PC-3 (cell line): ENCODE data around the gene IL13. TPM values are rescaled to one million over a fixed set of nuclear protein-coding genes. Genes with fewer than 3 reads are reported as not detected.
A peak's percentile ranks its signal among the peaks of the same experiment; 100 is the strongest.

Experiments
- ATAC-seq: fragments of 200-7000 bp; cut with Tn5 transposase; 2 replicates; pipeline ENCODE4 v1.9.1; 2020; ENCODE audit warnings: mild to moderate bottlenecking, moderate library complexity
- Bru-seq: library from RNA; stranded (reverse); fragments of 400-500 nt; gene quantifications from one replicate; lab custom pipeline; 2021; lab: Mats Ljungman, UMichigan
- BruChase-seq, 2 experiments: library from RNA; stranded (reverse); fragments of 400-500 nt; gene quantifications; one replicate each; lab custom pipeline; 2021; lab: Mats Ljungman, UMichigan
- BruUV-seq: library from RNA; stranded (reverse); fragments of 400-500 nt; replicated peaks from 2 replicates; lab custom pipeline; 2021; lab: Mats Ljungman, UMichigan
- CTCF ChIA-PET: fragments of 300-600 bp; sonication (Branson Sonifier 250); formaldehyde crosslinking; loops from one replicate; lab custom pipeline; 2022; ENCODE audit warnings: antibody characterized with exemption; lab: Charles Lee
- POLR2A ChIA-PET: fragments of 300-600 bp; sonication (Branson Sonifier 250); formaldehyde crosslinking; loops from one replicate; lab custom pipeline; 2022; ENCODE audit warnings: antibody characterized with exemption; ENCODE audit not compliant: unreplicated experiment; lab: Charles Lee
- DNase-seq: peaks from one replicate; pipeline ENCODE4 v3.0.0-alpha.2; 2015
- H2AFZ ChIP-seq: fragments of 300-600 bp; sonication (generic); 2 replicates; pipeline ENCODE4 v1.6.0; 2016; ENCODE audit warnings: antibody characterized with exemption, low read length
- H3F3A ChIP-seq: fragments of 300-600 bp; sonication (generic); one replicate; pipeline ENCODE4 v1.6.0; 2017; ENCODE audit warnings: antibody characterized with exemption, low read length, control low read depth, mild to moderate bottlenecking; ENCODE audit not compliant: unreplicated experiment
- H3K27ac ChIP-seq: fragments of 300-600 bp; sonication (generic); 2 replicates; pipeline ENCODE4 v1.5.1; 2016; ENCODE audit warnings: mild to moderate bottlenecking, low read length
- H3K27me3 ChIP-seq: fragments of 300-600 bp; sonication (generic); 2 replicates; pipeline ENCODE4 v1.6.1; 2016; ENCODE audit warnings: low read length, mixed read lengths
- H3K36me3 ChIP-seq: fragments of 300-600 bp; sonication (generic); 2 replicates; pipeline ENCODE4 v1.6.1; 2016; ENCODE audit warnings: low read depth, mixed run types, low read length, mixed read lengths
- H3K4me1 ChIP-seq: fragments of 300-600 bp; sonication (generic); 2 replicates; pipeline ENCODE4 v1.5.1; 2016; ENCODE audit warnings: low read length; ENCODE audit not compliant: insufficient read depth
- H3K4me2 ChIP-seq: fragments of 300-600 bp; sonication (generic); 2 replicates; pipeline ENCODE4 v1.6.0; 2016; ENCODE audit warnings: low read length
- H3K4me3 ChIP-seq: fragments of 300-600 bp; sonication (generic); 2 replicates; pipeline ENCODE4 v1.5.1; 2016; ENCODE audit warnings: mild to moderate bottlenecking, low read length, mixed read lengths
- H3K79me2 ChIP-seq: fragments of 300-600 bp; sonication (generic); 2 replicates; pipeline ENCODE4 v1.6.1; 2017; ENCODE audit warnings: low read length, mixed read lengths
- H3K9ac ChIP-seq: fragments of 300-600 bp; sonication (generic); 2 replicates; pipeline ENCODE4 v1.6.0; 2016; ENCODE audit warnings: mild to moderate bottlenecking, low read length
- H3K9me2 ChIP-seq: fragments of 300-600 bp; sonication (generic); replicated peaks from 2 replicates; pipeline ENCODE4 v1.6.1; 2016; ENCODE audit warnings: mixed run types, low read length, mixed read lengths
- H3K9me3 ChIP-seq: fragments of 300-600 bp; sonication (generic); 2 replicates; pipeline ENCODE4 v1.6.1; 2016; ENCODE audit warnings: low read length, mixed read lengths
- H4K20me1 ChIP-seq: fragments of 300-600 bp; sonication (generic); 2 replicates; pipeline ENCODE4 v1.6.1; 2016; ENCODE audit warnings: low read length, mixed read lengths
- EZH2 ChIP-seq: fragments of 300-600 bp; sonication (generic); IDR thresholded peaks from one replicate; pipeline ENCODE4 v1.6.1; 2017; ENCODE audit warnings: antibody characterized with exemption, mild to moderate bottlenecking, low read length; ENCODE audit not compliant: unreplicated experiment
- EZH2phosphoT487 ChIP-seq: fragments of 300-600 bp; sonication (generic); IDR thresholded peaks from 2 replicates; pipeline ENCODE4 v1.6.1; 2018; ENCODE audit warnings: mild to moderate bottlenecking, antibody characterized with exemption, low read length, borderline replicate concordance
- intact Hi-C: fragments of 100-400 bp; cut with micrococcal nuclease; formaldehyde crosslinking; loops from 2 replicates; pipeline ENCODE4 v1.9.0; 2023
- long read RNA-seq: library from polyadenylated mRNA; unstranded; transcript quantifications from one replicate; pipeline ENCODE4 v2.0.0, GENCODE V29; 2021; ENCODE audit not compliant: unreplicated experiment
- total RNA-seq: library from RNA; depleted of rRNA; stranded (reverse); fragments of >200 nt; gene quantifications from 2 replicates; pipeline ENCODE4 v1.2.3, GENCODE V29; 2014; rRNA removed
- TF ChIP-seq, protein P1 (sequence below): fragments of 300-600 bp; sonication (generic); conservative IDR thresholded peaks from 2 replicates; pipeline ENCODE4 v1.5.1; 2017; ENCODE audit warnings: antibody characterized with exemption, low read depth, mild to moderate bottlenecking, low read length

Gene IL13
- total RNA-seq (not detected in 2 replicates), Bru-seq, nascent RNA (not detected), BruChase-seq, experiment 1, labeled RNA remaining after a 6-hour chase (percentile 14 among the genes with signal in this experiment), BruChase-seq, experiment 2, labeled RNA remaining after a 2-hour chase (percentile 18 among the genes with signal in this experiment)
- long read RNA-seq: 0 reads

GRCh38 chr5:132657676-132658380 lies at the start of gene IL13:
Gene IL13, plus strand, starts transcription at chr5:132658173. Its CDS starts 14 bp downstream, at chr5:132658187.
- intact Hi-C loops: no loop called here
- no peaks in the 10 kb centered on the region for H3K9me2 ChIP-seq
- ChIA-PET CTCF (no interaction called here), POLR2A (no interaction called here)
- no peaks in the 10 kb centered on the region for H3K79me2 ChIP-seq
- no peaks in the 10 kb centered on the region for H3K4me1 ChIP-seq
- no peak within 1 kb of the TSS for H2AFZ ChIP-seq
- no peak within 1 kb of the TSS for H3K27ac ChIP-seq
- BruUV-seq: no TSS peak
- H3K36me3 ChIP-seq: no peaks in the 10 kb centered on the region
- no peak within 1 kb of the TSS for H3K9ac ChIP-seq
- DNase-seq (no peak), ATAC-seq (no peak)
- TF ChIP-seq, protein P1, sequence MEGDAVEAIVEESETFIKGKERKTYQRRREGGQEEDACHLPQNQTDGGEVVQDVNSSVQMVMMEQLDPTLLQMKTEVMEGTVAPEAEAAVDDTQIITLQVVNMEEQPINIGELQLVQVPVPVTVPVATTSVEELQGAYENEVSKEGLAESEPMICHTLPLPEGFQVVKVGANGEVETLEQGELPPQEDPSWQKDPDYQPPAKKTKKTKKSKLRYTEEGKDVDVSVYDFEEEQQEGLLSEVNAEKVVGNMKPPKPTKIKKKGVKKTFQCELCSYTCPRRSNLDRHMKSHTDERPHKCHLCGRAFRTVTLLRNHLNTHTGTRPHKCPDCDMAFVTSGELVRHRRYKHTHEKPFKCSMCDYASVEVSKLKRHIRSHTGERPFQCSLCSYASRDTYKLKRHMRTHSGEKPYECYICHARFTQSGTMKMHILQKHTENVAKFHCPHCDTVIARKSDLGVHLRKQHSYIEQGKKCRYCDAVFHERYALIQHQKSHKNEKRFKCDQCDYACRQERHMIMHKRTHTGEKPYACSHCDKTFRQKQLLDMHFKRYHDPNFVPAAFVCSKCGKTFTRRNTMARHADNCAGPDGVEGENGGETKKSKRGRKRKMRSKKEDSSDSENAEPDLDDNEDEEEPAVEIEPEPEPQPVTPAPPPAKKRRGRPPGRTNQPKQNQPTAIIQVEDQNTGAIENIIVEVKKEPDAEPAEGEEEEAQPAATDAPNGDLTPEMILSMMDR: no peak
- TF ChIP-seq EZH2 (no peak), EZH2phosphoT487 (no peak)
- H3K9me3 ChIP-seq: no peaks in the 10 kb centered on the region
- no peak within 1 kb of the TSS for H3K4me3 ChIP-seq
- H3K27me3 ChIP-seq: no peaks in the 10 kb centered on the region
- H3K4me2 ChIP-seq: no peak within 1 kb of the TSS
- no peaks in the 10 kb centered on the region for H3F3A ChIP-seq
- H4K20me1 ChIP-seq: no peaks in the 10 kb centered on the region

DNA sequence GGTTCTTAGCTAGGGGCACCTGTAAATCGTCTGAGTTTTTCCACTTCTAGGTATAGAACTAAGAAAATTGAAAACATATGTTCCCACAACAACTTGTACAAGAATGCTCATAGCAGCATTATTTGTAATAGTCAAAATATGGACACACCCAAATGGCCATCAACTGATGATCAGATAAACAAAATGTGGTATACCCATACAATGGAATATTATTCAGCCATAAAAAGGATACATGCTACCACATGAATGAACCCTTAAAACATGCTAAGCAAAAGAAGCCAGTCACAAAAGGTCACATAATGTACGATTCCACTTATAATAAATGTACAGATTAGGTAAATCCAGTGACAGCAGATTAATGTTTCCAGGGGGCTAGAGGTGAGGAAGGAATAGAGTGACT lies 46.0 kb upstream of the IL13 start:
- H3K4me1 ChIP-seq: no peaks in the 10 kb centered on the region
- DNase-seq: no peak
- H2AFZ ChIP-seq: no peak overlapping the region
- no peaks in the 10 kb centered on the region for H3K36me3 ChIP-seq
- CTCF ChIA-PET: no interaction called here
- H3K79me2 ChIP-seq: no peaks in the 10 kb centered on the region
- no peaks in the 10 kb centered on the region for H3K9me3 ChIP-seq
- ATAC-seq: no peak
- no peaks in the 10 kb centered on the region for H3F3A ChIP-seq
- no peak overlapping the region for H3K27ac ChIP-seq
- BruUV-seq: no TSS peak
- no peak overlapping the region for H3K9ac ChIP-seq
- H3K9me2 ChIP-seq: no peaks in the 10 kb centered on the region
- POLR2A ChIA-PET: no interaction called here
- intact Hi-C loops: no loop called here
- H4K20me1 ChIP-seq: no peaks in the 10 kb centered on the region
- H3K27me3 ChIP-seq: no peaks in the 10 kb centered on the region
- no peak overlapping the region for H3K4me2 ChIP-seq
- no peak overlapping the region for H3K4me3 ChIP-seq
- TF ChIP-seq, protein P1: no peak
- TF ChIP-seq EZH2phosphoT487 (no peak), EZH2 (no peak)

- TF ChIP-seq EZH2phosphoT487 (no peak), EZH2 (no peak)
- TF ChIP-seq, protein P1: no peak
- Histone ChIP-seq H3K4me2 (no peak overlapping the region), H3K9me2 (no peaks in the 10 kb centered on the region), H3K9me3 (no peaks in the 10 kb centered on the region), H3K4me3 (no peak overlapping the region), H2AFZ (no peak overlapping the region), H3F3A (no peaks in the 10 kb centered on the region), H3K27me3 (no peaks in the 10 kb centered on the region), H3K4me1 (no peaks in the 10 kb centered on the region), H3K9ac (no peak overlapping the region), H3K79me2 (no peaks in the 10 kb centered on the region), H3K27ac (no peak overlapping the region), H4K20me1 (no peaks in the 10 kb centered on the region), H3K36me3 (no peaks in the 10 kb centered on the region)
- ChIA-PET CTCF (no interaction called here), POLR2A (no interaction called here)
- intact Hi-C loops: no loop called here
- ATAC-seq (no peak), DNase-seq (no peak)
- no TSS peak for BruUV-seq
These were observed 45.1 kb upstream of the IL13 start for GRCh38 chr5:132612846-132613245.
